ENCODE results near the gene SQSTM1. TPM values are rescaled to one million over a fixed set of nuclear protein-coding genes. Genes with fewer than 3 reads are reported as not detected.
A peak's percentile ranks its signal among the peaks of the same experiment; 100 is the strongest.

SQSTM1 gene
- total RNA-seq, 3 donors from 2014 or later, result 302 to 348 (median 321) TPM

GRCh38 chr5:179816401-179816795, 4.3 kb upstream of the SQSTM1 start:
- H3K9me3 ChIP-seq, result no peaks in the 10 kb centered on the region

GRCh38 chr5:179816796-179817469, 3.8 kb upstream of the SQSTM1 start:
- intact Hi-C loops (cut with DNase I, micrococcal nuclease), result no loop called here
- H3K36me3 ChIP-seq (ENCODE audit: low read depth), result no peaks in the 10 kb centered on the region
- H3K4me1 ChIP-seq (ENCODE audit: low read depth), result peaks cover 35% of the 10 kb centered on the region
- H3K4me3 ChIP-seq, result no peak overlapping the region
- ATAC-seq, result no peak
- no peaks in the 10 kb centered on the region for H3K9me3 ChIP-seq
- peak in 2 of 3 donors; percentile 68 for DNase-seq
- TF ChIP-seq CTCF (IDR thresholded peaks at IDR 0.05), result no peak

More at GRCh38 chr5:179816401-179816795, 4.3 kb upstream of the SQSTM1 start:
- peak; percentile 21 to 60 (median 44) for DNase-seq
- Histone ChIP-seq H3K36me3 (ENCODE audit: low read depth) (no peaks in the 10 kb centered on the region), H3K4me3 (no peak overlapping the region), H3K4me1 (ENCODE audit: low read depth) (peaks cover 33% of the 10 kb centered on the region)
- no peak for ATAC-seq
- TF ChIP-seq CTCF (IDR thresholded peaks at IDR 0.05), result no peak
- intact Hi-C loops (cut with DNase I, micrococcal nuclease), result no loop called here

DNA sequence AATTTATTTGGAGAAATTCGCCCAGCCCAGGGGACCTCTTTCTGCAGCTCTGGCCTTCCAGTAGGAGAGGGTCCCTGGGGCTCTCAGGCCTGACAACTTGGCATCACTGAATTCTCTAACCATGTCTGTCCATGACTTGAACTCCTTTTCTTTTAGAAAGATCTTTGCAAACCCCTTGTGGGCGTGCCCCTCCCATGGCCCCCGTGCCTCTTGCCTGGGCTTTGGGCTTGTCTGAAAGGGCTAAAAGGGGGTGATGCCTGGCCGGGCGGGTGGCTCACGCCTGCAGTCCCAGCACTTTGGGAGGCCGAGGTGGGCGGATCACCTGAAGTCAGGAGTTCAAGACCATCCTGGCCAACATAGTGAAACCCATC, 3.2 kb upstream of the SQSTM1 start:
- ATAC-seq (no peak), DNase-seq (peak in 2 of 3 donors; percentile 51 to 63)
- Histone ChIP-seq H3K4me1 (ENCODE audit: low read depth) (peaks cover 40% of the 10 kb centered on the region), H3K36me3 (ENCODE audit: low read depth) (no peaks in the 10 kb centered on the region), H3K4me3 (no peak overlapping the region), H3K9me3 (no peaks in the 10 kb centered on the region)
- intact Hi-C loops (cut with DNase I, micrococcal nuclease), result no loop called here
- no peak for TF ChIP-seq CTCF (IDR thresholded peaks at IDR 0.05)

- Histone ChIP-seq H3K4me1 (ENCODE audit: low read depth) (peaks cover 47% of the 10 kb centered on the region), H3K36me3 (ENCODE audit: low read depth) (no peaks in the 10 kb centered on the region), H3K4me3 (no peak overlapping the region), H3K9me3 (no peaks in the 10 kb centered on the region)
- TF ChIP-seq CTCF (IDR thresholded peaks at IDR 0.05), result no peak
- DNase-seq, result peak in 2 of 3 donors; percentile 52 to 60
- no peak for ATAC-seq
- intact Hi-C loops (cut with DNase I, micrococcal nuclease), result no loop called here
These were observed 2.6 kb upstream of the SQSTM1 start for GRCh38 chr5:179817890-179818745.

- ATAC-seq, result peak; percentile 76
- peak; percentile 96 to 98 (median 96) for DNase-seq
- TF ChIP-seq CTCF (IDR thresholded peaks at IDR 0.05), result no peak
- H3K4me1 ChIP-seq (ENCODE audit: low read depth), result peaks cover 53% of the 10 kb centered on the region
- no peak overlapping the region for H3K4me3 ChIP-seq
- no peaks in the 10 kb centered on the region for H3K36me3 ChIP-seq (ENCODE audit: low read depth)
- no peaks in the 10 kb centered on the region for H3K9me3 ChIP-seq
- intact Hi-C loops (cut with DNase I, micrococcal nuclease), result no loop called here
These were observed 1.9 kb upstream of the SQSTM1 start for GRCh38 chr5:179818746-179819295.

All from mucosa of descending colon (tissue), 3 donors.